Left lung (tissue), 10 donors: Measurements from ENCODE around the gene GPX8. TPM values are rescaled to one million over a fixed set of nuclear protein-coding genes. Genes with fewer than 3 reads are reported as not detected.

ENCODE experiments used
- ATAC-seq: fragments of 200-7000 bp; cut with Tn5 transposase; one replicate; pipeline ENCODE4 v1.9.1; 2020; ENCODE audit warnings: moderate library complexity
- DNase-seq, 4 donors: peaks; one replicate each; pipeline ENCODE4 v3.0.0-alpha.2; 2013 to 2020
- H3K27ac ChIP-seq, 2 donors: fragments of 200-600 bp; sonication (generic) in 1 of 2; one replicate each; pipeline versions ENCODE4 v1.5.0 to v1.8.0; 2020 to 2021
- H3K27me3 ChIP-seq, 2 donors: fragments of 200-600 bp; sonication (generic) in 1 of 2; one replicate each; pipeline versions ENCODE4 v1.5.0 to v1.8.0; 2020 to 2021
- H3K36me3 ChIP-seq, 2 donors: fragments of 200-600 bp; sonication (generic) in 1 of 2; one replicate each; pipeline versions ENCODE4 v1.5.0 to v1.8.0; 2020 to 2021
- H3K4me1 ChIP-seq, 2 donors: fragments of 200-600 bp; one replicate each; pipeline ENCODE4 v1.8.0; 2021
- H3K4me3 ChIP-seq, 2 donors: fragments of 200-600 bp; sonication (generic) in 1 of 2; one replicate each; pipeline versions ENCODE4 v1.5.0 to v1.8.0; 2020 to 2021; ENCODE audit warnings: mild to moderate bottlenecking in 1 of 2
- H3K9me3 ChIP-seq, 2 donors: fragments of 200-600 bp; sonication (generic) in 1 of 2; one replicate each; pipeline versions ENCODE4 v1.5.0 to v1.8.0; 2020 to 2021
- intact Hi-C, 2 donors: fragments of 100-400 bp; cut with DNase I; formaldehyde crosslinking; loops; one replicate each; pipeline versions ENCODE4 v1.11.2 to v1.14.2; 2022
- polyA plus RNA-seq, 6 donors: library from polyadenylated mRNA; unstranded; fragments of 120-200 nt; gene quantifications; one replicate each; pipeline ENCODE4 v1.2.1, GENCODE V29; 2013; ENCODE audit not compliant: insufficient read length in 6 of 6
- total RNA-seq, 2 donors: library from RNA; stranded (reverse); fragmentation: NEBNext Ultra II Directional; extraction: Animal tissue kit (Norgen Biotek cat#: 25700); gene quantifications; one replicate each; pipeline ENCODE4 v1.2.1, GENCODE V29; 2021
- TF ChIP-seq, protein P1 (sequence below), 2 donors: fragments of 200-600 bp; sonication (generic) in 1 of 2; IDR thresholded peaks; one replicate each; pipeline versions ENCODE4 v1.5.0 to v1.8.0; 2021; ENCODE audit warnings: antibody characterized with exemption in 2 of 2
- donor health status: DM: no; HTN: yes; CAD: no.
- donor health status: DM: no; HTN: no; CAD: no.

GPX8 gene
- total and polyA plus RNA-seq, 8 donors: 28.0 to 71.9 (median 66.4) TPM

DNA sequence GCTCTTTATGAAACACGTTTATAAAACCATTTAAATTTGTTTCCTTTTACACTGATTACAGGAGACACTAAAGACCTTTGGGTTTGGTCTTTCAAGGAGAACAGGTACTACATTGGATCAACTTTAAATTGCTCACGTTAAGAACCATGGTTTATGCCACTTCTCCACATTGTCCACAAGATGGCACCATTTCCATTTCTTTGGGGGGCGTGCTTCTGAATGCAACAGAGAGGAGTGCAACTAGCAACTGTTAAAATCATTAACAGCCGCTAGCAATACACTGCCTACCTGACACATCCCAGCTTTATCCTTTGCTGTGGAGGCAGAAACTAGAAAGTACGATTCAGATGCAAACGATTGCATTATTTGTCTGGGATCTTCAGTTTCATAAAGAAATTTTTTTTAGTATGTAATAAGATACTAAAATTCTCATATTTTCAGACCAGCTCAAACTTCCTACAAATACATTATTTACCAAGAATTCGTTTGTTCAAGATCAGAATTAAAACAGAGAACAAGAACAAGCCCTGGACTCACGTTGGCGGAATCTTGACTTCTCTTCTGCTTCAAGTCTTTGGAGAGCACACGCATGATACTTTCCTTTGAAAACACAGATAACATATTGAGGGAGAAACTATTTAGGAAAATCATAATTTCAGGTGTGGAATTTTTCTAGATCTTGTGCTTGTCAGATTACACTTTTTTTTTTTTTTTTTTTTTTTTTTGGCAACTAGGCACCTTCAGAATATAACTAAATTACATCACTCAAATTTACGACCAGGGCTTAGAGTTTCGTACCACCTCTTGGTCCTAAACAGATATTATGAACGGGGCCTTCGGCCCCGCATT lies 12.3 kb downstream of the GPX8 start:
- Histone ChIP-seq H3K4me3 (peak overlapping the region; percentile 26 to 47), H3K9me3 (no peaks in the 10 kb centered on the region), H3K27me3 (peaks cover 39 to 94% of the 10 kb centered on the region in 2 donors), H3K27ac (no peak overlapping the region), H3K36me3 (no peaks in the 10 kb centered on the region), H3K4me1 (peaks cover 17 to 31% of the 10 kb centered on the region in 2 donors)
- TF ChIP-seq, protein P1, sequence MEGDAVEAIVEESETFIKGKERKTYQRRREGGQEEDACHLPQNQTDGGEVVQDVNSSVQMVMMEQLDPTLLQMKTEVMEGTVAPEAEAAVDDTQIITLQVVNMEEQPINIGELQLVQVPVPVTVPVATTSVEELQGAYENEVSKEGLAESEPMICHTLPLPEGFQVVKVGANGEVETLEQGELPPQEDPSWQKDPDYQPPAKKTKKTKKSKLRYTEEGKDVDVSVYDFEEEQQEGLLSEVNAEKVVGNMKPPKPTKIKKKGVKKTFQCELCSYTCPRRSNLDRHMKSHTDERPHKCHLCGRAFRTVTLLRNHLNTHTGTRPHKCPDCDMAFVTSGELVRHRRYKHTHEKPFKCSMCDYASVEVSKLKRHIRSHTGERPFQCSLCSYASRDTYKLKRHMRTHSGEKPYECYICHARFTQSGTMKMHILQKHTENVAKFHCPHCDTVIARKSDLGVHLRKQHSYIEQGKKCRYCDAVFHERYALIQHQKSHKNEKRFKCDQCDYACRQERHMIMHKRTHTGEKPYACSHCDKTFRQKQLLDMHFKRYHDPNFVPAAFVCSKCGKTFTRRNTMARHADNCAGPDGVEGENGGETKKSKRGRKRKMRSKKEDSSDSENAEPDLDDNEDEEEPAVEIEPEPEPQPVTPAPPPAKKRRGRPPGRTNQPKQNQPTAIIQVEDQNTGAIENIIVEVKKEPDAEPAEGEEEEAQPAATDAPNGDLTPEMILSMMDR (IDR thresholded peaks at IDR 0.05): peak; percentile 76 to 77
- DNase-seq: peak in 2 of 4 donors; percentile 63 to 83
- intact Hi-C loops: no loop called here
- ATAC-seq: peak; percentile 89

DNA sequence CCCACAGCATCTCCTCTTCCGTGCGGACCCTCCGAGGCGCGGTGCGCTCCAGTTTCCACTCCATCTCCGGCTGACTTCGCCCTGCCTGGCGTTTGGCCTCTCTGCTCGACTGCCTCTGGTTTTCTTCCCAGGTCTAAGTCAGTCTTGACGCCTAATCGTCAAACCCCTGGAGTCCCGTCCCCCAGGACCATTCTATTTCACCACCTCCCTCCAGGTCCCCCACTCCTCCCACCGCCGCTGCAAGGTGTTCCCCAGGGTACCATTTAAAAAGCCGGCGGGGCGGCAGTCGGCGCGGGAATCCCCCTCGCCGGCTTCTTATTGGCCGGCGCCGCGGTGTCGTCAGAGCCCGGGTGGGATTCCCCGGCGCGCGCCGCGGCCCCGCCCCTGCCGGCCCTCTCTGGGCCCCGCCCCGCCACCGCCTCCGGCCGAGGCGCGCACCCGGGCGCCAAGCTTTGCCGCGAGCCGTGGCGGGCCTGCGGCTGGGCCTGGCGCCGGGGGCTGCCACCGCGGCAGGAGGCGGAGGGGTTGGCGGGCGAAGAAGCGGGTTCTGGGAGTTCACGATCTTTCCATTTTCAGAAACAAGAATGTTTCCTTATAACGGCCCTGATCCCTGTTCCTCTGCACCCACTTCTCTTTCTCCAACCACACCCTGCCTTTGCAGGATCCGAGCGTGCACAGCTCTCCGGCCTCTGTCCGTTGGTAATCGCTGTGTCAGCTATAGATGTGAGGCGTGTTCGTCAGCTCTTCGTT lies 13.1 kb downstream of the GPX8 start, which contains the start of gene CDC20B:
TSS of gene CDC20B (minus strand) at position 241 of the 750 bp plus-strand sequence. CDS start at position 64, 177 bp downstream.
- TF ChIP-seq, protein P1 (IDR thresholded peaks at IDR 0.05): no peak
- no peaks in the 10 kb centered on the region for H3K9me3 ChIP-seq
- peak; percentile 92 for ATAC-seq
- H3K4me3 ChIP-seq: peak within 1 kb of the TSS; percentile 26 to 47
- intact Hi-C loops: no loop called here
- H3K27me3 ChIP-seq: peaks cover 47 to 94% of the 10 kb centered on the region in 2 donors
- peak; percentile 61 to 88 (median 76) for DNase-seq
- H3K36me3 ChIP-seq: no peaks in the 10 kb centered on the region
- H3K27ac ChIP-seq: no peak within 1 kb of the TSS
- peaks cover 17 to 31% of the 10 kb centered on the region in 2 donors for H3K4me1 ChIP-seq

DNA sequence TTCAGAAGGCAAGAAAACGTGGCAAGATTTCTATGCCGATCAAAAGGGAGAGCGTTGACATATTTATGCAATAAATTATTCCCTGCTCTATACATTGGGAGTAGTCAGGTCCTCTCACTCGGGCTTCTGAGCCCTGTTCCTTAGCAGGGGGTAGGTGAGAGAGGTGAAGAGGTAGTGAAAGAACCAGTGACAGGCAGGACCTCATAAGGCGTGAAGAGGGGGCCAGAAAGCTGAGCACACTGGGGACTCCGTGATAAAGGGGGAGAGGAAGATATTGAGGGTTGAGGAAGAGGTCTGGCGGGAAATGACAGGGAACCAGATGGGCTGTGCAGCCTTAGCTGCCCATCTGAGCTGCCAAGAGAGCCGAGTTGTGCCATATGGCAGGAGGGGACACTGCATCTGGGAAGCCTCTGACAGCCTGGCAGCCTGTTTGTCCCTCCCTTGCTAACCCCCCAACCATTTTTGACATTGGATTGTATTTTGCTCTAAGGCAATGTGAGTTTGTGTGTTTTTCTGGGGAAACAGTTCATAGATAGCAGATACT lies 13.8 kb downstream of the GPX8 start:
- DNase-seq: no peak
- Histone ChIP-seq H3K27me3 (peaks cover 53 to 94% of the 10 kb centered on the region in 2 donors), H3K9me3 (no peaks in the 10 kb centered on the region), H3K27ac (no peak overlapping the region), H3K4me3 (peak overlapping the region; percentile 26 to 47), H3K36me3 (no peaks in the 10 kb centered on the region), H3K4me1 (peaks cover 17 to 31% of the 10 kb centered on the region in 2 donors)
- TF ChIP-seq, protein P1 (IDR thresholded peaks at IDR 0.05): no peak
- ATAC-seq: no peak
- intact Hi-C loops: no loop called here

DNA sequence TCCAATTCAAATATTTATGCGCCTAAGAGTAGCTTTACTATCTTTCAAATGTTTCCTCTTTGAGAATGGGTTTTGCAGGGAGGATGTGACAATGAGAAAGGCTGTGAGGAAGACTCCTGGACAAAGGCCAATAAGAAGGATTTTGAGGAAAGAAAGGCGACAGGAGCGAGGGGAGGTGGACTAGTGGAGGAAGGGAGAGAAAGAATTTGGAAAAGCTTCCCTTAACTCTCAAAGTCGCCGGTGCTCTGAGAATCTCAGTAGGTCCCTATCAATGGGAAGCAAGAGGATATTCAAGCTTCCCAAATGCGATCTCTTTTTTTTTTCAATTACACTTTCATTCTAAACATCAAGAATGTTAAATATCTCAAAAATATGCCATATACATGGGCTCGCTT lies 15.8 kb downstream of the GPX8 start:
- Histone ChIP-seq H3K27ac (no peak overlapping the region), H3K27me3 (peaks cover 68 to 96% of the 10 kb centered on the region in 2 donors), H3K4me1 (peaks cover 17 to 31% of the 10 kb centered on the region in 2 donors), H3K4me3 (peak overlapping the region in 1 of 2 donors; percentile 18), H3K9me3 (no peaks in the 10 kb centered on the region), H3K36me3 (no peaks in the 10 kb centered on the region)
- intact Hi-C loops: no loop called here
- TF ChIP-seq, protein P1 (IDR thresholded peaks at IDR 0.05): no peak
- ATAC-seq: no peak
- no peak for DNase-seq
